H1 (cell line): ENCODE measurements around the gene ADM2. TPM values are rescaled to one million over a fixed set of nuclear protein-coding genes. Genes with fewer than 3 reads are reported as not detected.

ENCODE experiments used
- CTCF ChIA-PET: fragments of 300-600 bp; sonication (Branson Sonifier 250); formaldehyde crosslinking; loops from one replicate; lab custom pipeline; 2021; ENCODE audit not compliant: partially characterized antibody; lab: Charles Lee
- POLR2A ChIA-PET: fragments of 300-600 bp; sonication (Branson Sonifier 250); formaldehyde crosslinking; loops from one replicate; lab custom pipeline; 2021; ENCODE audit warnings: inconsistent platforms; ENCODE audit not compliant: partially characterized antibody; lab: Charles Lee
- DNase-seq, 2 experiments: peaks; one replicate each; pipeline versions ENCODE4 v3.0.0 to v3.0.0-alpha.2; 2010 to 2022; ENCODE audit warnings: low spot score in 2 of 2, low read depth in 1 of 2, mixed read lengths in 1 of 2
- FAIRE-seq: peaks from 2 replicates; lab custom pipeline; 2011; peaks lifted over from hg19 to GRCh38; lab: Jason Lieb, UNC
- H2AFZ ChIP-seq: 2 replicates; pipeline ENCODE4 v1.8.1; 2012; ENCODE audit warnings: low read length, inconsistent platforms
- H2AK5ac ChIP-seq: 2 replicates; pipeline ENCODE4 v1.6.1; 2013; ENCODE audit warnings: low read depth, low read length
- H2BK120ac ChIP-seq: replicated peaks from 2 replicates; pipeline ENCODE3; 2013; ENCODE audit warnings: low read depth, low read length, inconsistent platforms
- H2BK12ac ChIP-seq: 2 replicates; pipeline ENCODE4 v1.6.1; 2013; ENCODE audit warnings: low read depth, low read length
- H2BK15ac ChIP-seq: 2 replicates; pipeline ENCODE4 v1.6.1; 2013; ENCODE audit warnings: low read length
- H2BK20ac ChIP-seq: 2 replicates; pipeline ENCODE4 v1.6.1; 2013; ENCODE audit warnings: low read length
- H2BK5ac ChIP-seq: 2 replicates; pipeline ENCODE4 v1.6.1; 2013; ENCODE audit warnings: low read depth, low read length
- H3K14ac ChIP-seq: 2 replicates; pipeline ENCODE4 v1.6.1; 2013; ENCODE audit warnings: inconsistent platforms; ENCODE audit not compliant: insufficient read length
- H3K18ac ChIP-seq: 2 replicates; pipeline ENCODE4 v1.6.1; 2013; ENCODE audit warnings: low read length; ENCODE audit errors: extremely low read depth
- H3K23ac ChIP-seq: 2 replicates; pipeline ENCODE4 v1.6.1; 2013; ENCODE audit warnings: inconsistent platforms; ENCODE audit not compliant: insufficient read length
- H3K23me2 ChIP-seq: 2 replicates; pipeline ENCODE4 v1.6.1; 2013; ENCODE audit warnings: low read depth, low read length
- H3K27ac ChIP-seq: 2 replicates; pipeline ENCODE4 v1.6.1; 2011; ENCODE audit warnings: low read depth, low read length, inconsistent platforms
- H3K27me3 ChIP-seq, 4 experiments: replicated peaks in 1 of 4; 1 replicate in 1 of 4; 2 replicates in 3 of 4; pipeline versions ENCODE4 v1.6.1 to v1.8.1; 2011 to 2013; ENCODE audit warnings: low read length in 3 of 4, mild to moderate bottlenecking in 3 of 4, inconsistent platforms in 2 of 4, mixed read lengths in 2 of 4, moderate library complexity in 1 of 4; ENCODE audit not compliant: control insufficient read depth in 3 of 4, insufficient read depth in 3 of 4; ENCODE audit errors: extremely low read depth in 1 of 4
- H3K36me3 ChIP-seq, 4 experiments: 2 replicates each; pipeline versions ENCODE4 v1.6.1 to v1.8.1; 2011 to 2013; ENCODE audit warnings: mild to moderate bottlenecking in 4 of 4, low read length in 3 of 4, moderate library complexity in 2 of 4, control low read depth in 1 of 4, inconsistent platforms in 1 of 4; ENCODE audit not compliant: insufficient read depth in 4 of 4, control insufficient read depth in 2 of 4
- H3K4ac ChIP-seq: replicated peaks from 2 replicates; pipeline ENCODE3; 2013; ENCODE audit warnings: low read length, low read depth, mixed read lengths, inconsistent platforms; ENCODE audit not compliant: insufficient read length
- H3K4me1 ChIP-seq, 4 experiments: replicated peaks in 1 of 4; 1 replicate in 1 of 4; 2 replicates in 3 of 4; pipeline versions ENCODE4 v1.6.1 to v1.8.1; 2011 to 2013; ENCODE audit warnings: low read length in 3 of 4, inconsistent platforms in 2 of 4, mixed read lengths in 1 of 4; ENCODE audit not compliant: insufficient read depth in 4 of 4, control insufficient read depth in 3 of 4
- H3K4me2 ChIP-seq, 2 experiments: 2 replicates each; pipeline versions ENCODE4 v1.6.1 to v1.8.1; 2011 to 2013; ENCODE audit warnings: low read depth in 2 of 2, low read length in 2 of 2, control low read depth in 1 of 2, inconsistent platforms in 1 of 2, mild to moderate bottlenecking in 1 of 2; ENCODE audit not compliant: insufficient read depth in 1 of 2
- H3K4me3 ChIP-seq, 4 experiments: fragments of 200-600, 300-600 bp in 1 of 4; sonication (generic), shearing (Covaris generic), sonication (Bioruptor Twin) in 1 of 4; 2 replicates each; pipeline versions ENCODE4 v1.5.1 to v1.8.1; 2011 to 2016; ENCODE audit warnings: low read length in 4 of 4, low read depth in 3 of 4, control low read depth in 2 of 4, inconsistent platforms in 2 of 4, mild to moderate bottlenecking in 2 of 4, mixed read lengths in 1 of 4, moderate library complexity in 1 of 4; ENCODE audit not compliant: insufficient read depth in 2 of 4; ENCODE audit errors: extremely low read depth in 1 of 4
- H3K56ac ChIP-seq: replicated peaks from 2 replicates; pipeline ENCODE3; 2013; ENCODE audit warnings: low read depth, mild to moderate bottlenecking, mixed read lengths, low read length, inconsistent platforms; ENCODE audit not compliant: insufficient read length
- H3K79me1 ChIP-seq: 2 replicates; pipeline ENCODE4 v1.6.1; 2013; ENCODE audit warnings: low read depth, low read length, control low read depth
- H3K79me2 ChIP-seq, 2 experiments: 2 replicates each; pipeline versions ENCODE4 v1.6.1 to v1.8.1; 2012 to 2013; ENCODE audit warnings: low read length in 2 of 2, mild to moderate bottlenecking in 2 of 2, inconsistent platforms in 1 of 2; ENCODE audit not compliant: insufficient read depth in 2 of 2, control insufficient read depth in 1 of 2
- H3K9ac ChIP-seq, 4 experiments: replicated peaks in 1 of 4; 1 replicate in 1 of 4; 2 replicates in 3 of 4; pipeline versions ENCODE4 v1.6.1 to v1.8.1; 2011 to 2013; ENCODE audit warnings: low read depth in 3 of 4, low read length in 3 of 4, control low read depth in 2 of 4, mild to moderate bottlenecking in 2 of 4, moderate library complexity in 2 of 4, inconsistent platforms in 1 of 4; ENCODE audit errors: extremely low read depth in 1 of 4
- H3K9me3 ChIP-seq, 2 experiments: 2 replicates each; pipeline versions ENCODE4 v1.6.1 to v1.8.1; 2012 to 2013; ENCODE audit warnings: mild to moderate bottlenecking in 2 of 2, moderate library complexity in 2 of 2, control low read depth in 1 of 2, inconsistent platforms in 1 of 2, low read depth in 1 of 2, low read length in 1 of 2, mixed read lengths in 1 of 2; ENCODE audit not compliant: insufficient read depth in 2 of 2
- H4K20me1 ChIP-seq, 2 experiments: replicated peaks in 1 of 2; 2 replicates each; pipeline versions ENCODE3 to v1.8.1; 2011 to 2013; ENCODE audit warnings: inconsistent platforms in 2 of 2, low read length in 2 of 2, mild to moderate bottlenecking in 1 of 2; ENCODE audit not compliant: insufficient read depth in 2 of 2, control insufficient read depth in 1 of 2
- H4K5ac ChIP-seq: 2 replicates; pipeline ENCODE4 v1.6.1; 2013; ENCODE audit warnings: low read length, low read depth, mixed read lengths, inconsistent platforms; ENCODE audit not compliant: insufficient read length
- H4K8ac ChIP-seq: 2 replicates; pipeline ENCODE4 v1.8.0; 2013; ENCODE audit warnings: mild to moderate bottlenecking, moderate library complexity, low read length, inconsistent platforms; ENCODE audit not compliant: insufficient read depth; ENCODE audit errors: extremely low read depth
- H4K91ac ChIP-seq: replicated peaks from 2 replicates; pipeline ENCODE3; 2013; ENCODE audit warnings: low read length, mixed read lengths, inconsistent platforms; ENCODE audit not compliant: insufficient read length
- ATF3 ChIP-seq: IDR thresholded peaks from 2 replicates; pipeline ENCODE4 v1.6.1; 2011; ENCODE audit warnings: low read depth, mild to moderate bottlenecking, low read length; ENCODE audit not compliant: insufficient read depth
- CHD2 ChIP-seq: IDR thresholded peaks from 2 replicates; pipeline ENCODE4 v1.6.1; 2012; ENCODE audit warnings: low read length, improper control_type of control experiment
- CREB1 ChIP-seq: IDR thresholded peaks from 2 replicates; pipeline ENCODE4 v1.6.1; 2012; ENCODE audit warnings: inconsistent platforms
- CTCF ChIP-seq, 3 experiments: IDR thresholded peaks; 1 replicate in 2 of 3; 2 replicates in 1 of 3; pipeline versions ENCODE4 v1.5.1 to v1.6.1; 2011; ENCODE audit warnings: low read length in 3 of 3, mild to moderate bottlenecking in 3 of 3, inconsistent platforms in 2 of 3, low read depth in 1 of 3, moderate library complexity in 1 of 3; ENCODE audit not compliant: insufficient read depth in 1 of 3; ENCODE audit errors: control extremely low read depth in 1 of 3
- EZH2 ChIP-seq: fragments of 200-600 bp; sonication (generic); IDR thresholded peaks from 2 replicates; pipeline ENCODE4 v1.7.1; 2012; ENCODE audit warnings: low read depth, mild to moderate bottlenecking, moderate library complexity, low read length, inconsistent platforms; ENCODE audit not compliant: severe bottlenecking
- KDM4A ChIP-seq: IDR thresholded peaks from one replicate; pipeline ENCODE4 v1.7.1; 2012; ENCODE audit warnings: low read depth, mild to moderate bottlenecking, moderate library complexity, low read length, inconsistent platforms; ENCODE audit not compliant: severe bottlenecking
- RFX5 ChIP-seq: IDR thresholded peaks from 2 replicates; pipeline ENCODE4 v1.6.1; 2011; ENCODE audit warnings: low read depth, low read length, improper control_type of control experiment, borderline replicate concordance
- SIX5 ChIP-seq: IDR thresholded peaks from 2 replicates; pipeline ENCODE4 v1.6.1; 2011; ENCODE audit warnings: mild to moderate bottlenecking, low read depth, low read length
- TAF1 ChIP-seq: IDR thresholded peaks from 2 replicates; pipeline ENCODE4 v1.6.1; 2011; ENCODE audit warnings: mild to moderate bottlenecking, low read depth, low read length
- TAF7 ChIP-seq: optimal IDR thresholded peaks from 2 replicates; pipeline ENCODE3; 2011; ENCODE audit warnings: low read depth, mild to moderate bottlenecking, inconsistent platforms, low read length, moderate library complexity, borderline replicate concordance
- WGBS, 2 experiments: shearing (Covaris generic) in 1 of 2; methylation state at CpG; one replicate each; pipeline versions ENCODE4 v1.1.6 to v1.1.7; 2013 to 2015; ENCODE audit warnings: low lambda C conversion rate in 2 of 2, mixed read lengths in 2 of 2, inconsistent platforms in 1 of 2, low coverage in 1 of 2, missing lambda C conversion rate in 1 of 2; ENCODE audit not compliant: insufficient replicate concordance in 2 of 2, insufficient coverage in 1 of 2, insufficient read length in 1 of 2; ENCODE audit errors: extremely low coverage in 1 of 2, missing lambda C conversion rate in 1 of 2; 5-methylcytosine and 5-hydroxymethylcytosine counted together
- polyA plus RNA-seq, 7 experiments: library from polyadenylated mRNA; depleted of rRNA in 3 of 7; stranded (reverse) in 5 of 7; unstranded in 2 of 7; fragments of >200 nt in 5 of 7; fragments of 200-250 nt in 2 of 7; gene quantifications; 1 replicate in 5 of 7; 2 replicates in 1 of 7; 4 replicates in 1 of 7; pipeline versions ENCODE4 v1.2.1 to v1.2.3, GENCODE V29; 2011 to 2013; ENCODE audit warnings: missing spikeins in 2 of 7, mixed read lengths in 2 of 7
- total RNA-seq: library from RNA; stranded (reverse); fragmentation: NEBNext Ultra II Directional; extraction: Animal tissue kit (Norgen Biotek cat#: 25700); gene quantifications from 2 replicates; pipeline ENCODE4 v1.2.1, GENCODE V29; 2021

ADM2 gene
- total and polyA plus RNA-seq, 2 of the 8 experiments (the other 6 are each of a cell fraction or from before 2014, with no cell fraction given), result 3.3 to 7.5 TPM

GRCh38 chr22:50535113-50535512 is 53.8 kb downstream of the ADM2 start:
- Histone ChIP-seq H4K5ac (no peak overlapping the region), H2BK20ac (no peak overlapping the region), H3K27ac (no peak overlapping the region), H3K36me3 (no peaks in the 10 kb centered on the region), H3K56ac (no peak overlapping the region), H3K79me2 (no peaks in the 10 kb centered on the region), H3K4me3 (no peak overlapping the region), H4K20me1 (no peaks in the 10 kb centered on the region), H3K79me1 (no peaks in the 10 kb centered on the region), H3K27me3 (peaks cover 24 to 35% (median 32%) of the 10 kb centered on the region in 4 experiments), H3K9me3 (no peaks in the 10 kb centered on the region), H2BK5ac (no peak overlapping the region), H2BK12ac (no peak overlapping the region), H3K4ac (no peak overlapping the region), H2BK120ac (no peak overlapping the region), H4K8ac (no peak overlapping the region; the same call in 1 of the 2 replicates), H3K23me2 (peaks cover 18% of the 10 kb centered on the region; the same call in 1 of the 2 replicates), H3K4me2 (no peak overlapping the region), H3K23ac (no peak overlapping the region), H2BK15ac (no peak overlapping the region), H4K91ac (no peak overlapping the region), H2AK5ac (no peak overlapping the region), H2AFZ (no peak overlapping the region), H3K4me1 (peaks cover 0 to 14% (median 5%) of the 10 kb centered on the region in 4 experiments; a peak in 5 of 7 replicates), H3K9ac (no peak overlapping the region), H3K14ac (no peak overlapping the region), H3K18ac (no peak overlapping the region)
- CTCF ChIA-PET, result interaction anchor here (1.0 to 6.6 kb wide), 6 partner anchors 10 to 161 kb away, joined by 3 to 36 read pairs (median 4); partner anchors contain the start of genes KLHDC7B and SCO2
- POLR2A ChIA-PET, result interaction anchor here (1.0 kb wide), 1 partner anchor 11 kb away, joined by 3 read pairs; no protein-coding TSS in a partner anchor
- 89% methylated on average over 7 of the region's 8 CpGs; no CpG with 5 or more reads in 1 of the 2 experiments for WGBS, 2 experiments
- FAIRE-seq (no peak), DNase-seq (no peak)
- no peak for TF ChIP-seq KDM4A
- TF ChIP-seq TAF7, result no peak
- no peak for TF ChIP-seq TAF1
- no peak for TF ChIP-seq CHD2
- TF ChIP-seq SIX5, result no peak
- no peak for TF ChIP-seq CREB1
- no peak for TF ChIP-seq ATF3
- no peak for TF ChIP-seq RFX5
- TF ChIP-seq EZH2, result no peak
- TF ChIP-seq CTCF (IDR thresholded peaks at IDR 0.05; ENCODE audit: control extremely low read depth in 1 of 3, insufficient read depth in 1 of 3, low read depth in 1 of 3, low read length in 3 of 3), result no peak
